ENCODE measurements around the gene DDN. TPM values are rescaled to one million over a fixed set of nuclear protein-coding genes. Genes with fewer than 3 reads are reported as not detected.

The DDN gene
- polyA plus RNA-seq = not detected

- Mint-ChIP-seq H3K4me3 (peak within 1 kb of the TSS; percentile 69 to 83 (median 77)), H3K9me3 (no peaks in the 10 kb centered on the region), H3K36me3 (peaks cover 29 to 44% (median 29%) of the 10 kb centered on the region in 3 donors), H3K27ac (peak within 1 kb of the TSS in 3 of 6 donors; percentile 10 to 64 (median 44)), H3K27me3 (ENCODE audit: low read depth in 3 of 3) (peaks cover 21 to 26% (median 25%) of the 10 kb centered on the region in 3 donors), H3K4me1 (peaks cover 32 to 35% of the 10 kb centered on the region in 2 donors)
- DNase-seq = peak; percentile 33 to 47 (median 43)
Measured at GRCh38 chr12:48999371-49000131, at the start of gene DDN. TSS of gene DDN (minus strand) at chr12:48999375. CDS start at chr12:48999287, 88 bp downstream.

- peak overlapping the region in 1 of 6 donors; percentile 31 for H3K27ac Mint-ChIP-seq
- DNase-seq = no peak
- H3K4me1 Mint-ChIP-seq = peaks cover 9 to 13% of the 10 kb centered on the region in 2 donors
- peaks cover 17 to 67% (median 29%) of the 10 kb centered on the region in 3 donors for H3K36me3 Mint-ChIP-seq
- peaks cover 0 to 3% (median 2%) of the 10 kb centered on the region in 3 donors for H3K27me3 Mint-ChIP-seq (ENCODE audit: low read depth in 3 of 3)
- H3K4me3 Mint-ChIP-seq = no peak overlapping the region
- no peaks in the 10 kb centered on the region for H3K9me3 Mint-ChIP-seq
Measured at GRCh38 chr12:49048953-49049352, 49.8 kb upstream of the DDN start.

GRCh38 chr12:49046129-49046895 lies 47.1 kb upstream of the DDN start:
- Mint-ChIP-seq H3K27ac (no peak overlapping the region), H3K9me3 (no peaks in the 10 kb centered on the region), H3K4me1 (peaks cover 6 to 11% of the 10 kb centered on the region in 2 donors), H3K27me3 (ENCODE audit: low read depth in 3 of 3) (peaks cover 0 to 3% (median 2%) of the 10 kb centered on the region in 3 donors), H3K4me3 (no peak overlapping the region), H3K36me3 (peaks cover 18 to 59% (median 20%) of the 10 kb centered on the region in 3 donors)
- DNase-seq = no peak

GRCh38 chr12:49044660-49045059 lies 45.5 kb upstream of the DDN start:
- no peak for DNase-seq
- Mint-ChIP-seq H3K27me3 (ENCODE audit: low read depth in 3 of 3) (peaks cover 2 to 3% (median 2%) of the 10 kb centered on the region in 3 donors), H3K9me3 (no peaks in the 10 kb centered on the region), H3K4me3 (no peak overlapping the region), H3K36me3 (peaks cover 18 to 52% (median 20%) of the 10 kb centered on the region in 3 donors), H3K4me1 (peaks cover 6 to 11% of the 10 kb centered on the region in 2 donors), H3K27ac (peak overlapping the region in 5 of 6 donors; percentile 23 to 90 (median 72))

GRCh38 chr12:49043856-49044258 lies 44.7 kb upstream of the DDN start:
- peak overlapping the region in 1 of 5 donors; percentile 46 for H3K4me3 Mint-ChIP-seq
- peaks cover 18 to 51% (median 18%) of the 10 kb centered on the region in 3 donors for H3K36me3 Mint-ChIP-seq
- peaks cover 2 to 3% (median 2%) of the 10 kb centered on the region in 3 donors for H3K27me3 Mint-ChIP-seq (ENCODE audit: low read depth in 3 of 3)
- H3K4me1 Mint-ChIP-seq = peaks cover 6 to 11% of the 10 kb centered on the region in 2 donors
- peak; percentile 73 to 75 (median 73) for DNase-seq
- peak overlapping the region; percentile 82 to 91 (median 86) for H3K27ac Mint-ChIP-seq
- H3K9me3 Mint-ChIP-seq = no peaks in the 10 kb centered on the region

- H3K36me3 Mint-ChIP-seq = peaks cover 12 to 47% (median 13%) of the 10 kb centered on the region in 3 donors
- peak overlapping the region in 5 of 6 donors; percentile 82 to 90 (median 82) for H3K27ac Mint-ChIP-seq
- no peaks in the 10 kb centered on the region for H3K9me3 Mint-ChIP-seq
- peaks cover 6 to 11% of the 10 kb centered on the region in 2 donors for H3K4me1 Mint-ChIP-seq
- DNase-seq = no peak
- no peak overlapping the region for H3K4me3 Mint-ChIP-seq
- H3K27me3 Mint-ChIP-seq (ENCODE audit: low read depth in 3 of 3) = peaks cover 2 to 3% (median 2%) of the 10 kb centered on the region in 3 donors
Measured at GRCh38 chr12:49043241-49043640, 44.1 kb upstream of the DDN start.

- no peak for DNase-seq
- Mint-ChIP-seq H3K4me1 (peaks cover 6 to 11% of the 10 kb centered on the region in 2 donors), H3K4me3 (no peak overlapping the region), H3K27me3 (ENCODE audit: low read depth in 3 of 3) (peaks cover 2 to 3% (median 2%) of the 10 kb centered on the region in 3 donors), H3K36me3 (peaks cover 8 to 41% (median 9%) of the 10 kb centered on the region in 3 donors), H3K9me3 (no peaks in the 10 kb centered on the region), H3K27ac (peak overlapping the region in 1 of 6 donors; percentile 51)
Measured at GRCh38 chr12:49041881-49042484, 42.8 kb upstream of the DDN start.

- DNase-seq = no peak
- H3K36me3 Mint-ChIP-seq = peaks cover 9 to 41% (median 12%) of the 10 kb centered on the region in 3 donors
- H3K4me3 Mint-ChIP-seq = no peak overlapping the region
- peak overlapping the region in 1 of 6 donors; percentile 51 for H3K27ac Mint-ChIP-seq
- peaks cover 6 to 11% of the 10 kb centered on the region in 2 donors for H3K4me1 Mint-ChIP-seq
- H3K27me3 Mint-ChIP-seq (ENCODE audit: low read depth in 3 of 3) = peaks cover 2 to 3% (median 2%) of the 10 kb centered on the region in 3 donors
- no peaks in the 10 kb centered on the region for H3K9me3 Mint-ChIP-seq
Measured at GRCh38 chr12:49041036-49041880, 42.1 kb upstream of the DDN start.

- H3K9me3 Mint-ChIP-seq = no peaks in the 10 kb centered on the region
- peaks cover 6 to 11% of the 10 kb centered on the region in 2 donors for H3K4me1 Mint-ChIP-seq
- no peak overlapping the region for H3K27ac Mint-ChIP-seq
- peaks cover 9 to 40% (median 15%) of the 10 kb centered on the region in 3 donors for H3K36me3 Mint-ChIP-seq
- no peak overlapping the region for H3K4me3 Mint-ChIP-seq
- no peak for DNase-seq
- peaks cover 2 to 3% (median 2%) of the 10 kb centered on the region in 3 donors for H3K27me3 Mint-ChIP-seq (ENCODE audit: low read depth in 3 of 3)
Measured at GRCh38 chr12:49040364-49040855, 41.2 kb upstream of the DDN start.

GRCh38 chr12:49039421-49040363 lies 40.5 kb upstream of the DDN start:
- H3K4me1 Mint-ChIP-seq = peaks cover 6 to 9% of the 10 kb centered on the region in 2 donors
- no peaks in the 10 kb centered on the region for H3K9me3 Mint-ChIP-seq
- H3K27me3 Mint-ChIP-seq (ENCODE audit: low read depth in 3 of 3) = peaks cover 2 to 3% (median 2%) of the 10 kb centered on the region in 3 donors
- H3K36me3 Mint-ChIP-seq = peaks cover 9 to 38% (median 15%) of the 10 kb centered on the region in 3 donors
- H3K27ac Mint-ChIP-seq = no peak overlapping the region
- no peak overlapping the region for H3K4me3 Mint-ChIP-seq
- no peak for DNase-seq

- Mint-ChIP-seq H3K4me1 (no peaks in the 10 kb centered on the region), H3K27ac (peak overlapping the region in 2 of 6 donors; percentile 55 to 59), H3K9me3 (no peaks in the 10 kb centered on the region), H3K27me3 (ENCODE audit: low read depth in 3 of 3) (peaks cover 0 to 4% (median 0%) of the 10 kb centered on the region in 3 donors), H3K4me3 (no peak overlapping the region), H3K36me3 (peaks cover 4 to 30% (median 14%) of the 10 kb centered on the region in 3 donors)
- no peak for DNase-seq
Measured at GRCh38 chr12:49038291-49038955, 39.2 kb upstream of the DDN start.
